HepG2 (cell line): ENCODE results near the gene RAB24. TPM values are rescaled to one million over a fixed set of nuclear protein-coding genes. Genes with fewer than 3 reads are reported as not detected.

ENCODE experiments used
- AKNA ChIP-seq: sonication (generic); formaldehyde crosslinking; IDR thresholded peaks from 2 replicates; pipeline ENCODE4 v1.4.0; 2020; ENCODE audit warnings: missing genetic modification reagents, borderline replicate concordance
- CEBPZ ChIP-seq: IDR thresholded peaks from 2 replicates; pipeline ENCODE4 v1.6.1; 2012; ENCODE audit warnings: low read length, improper control_type of control experiment
- RCOR2 ChIP-seq: IDR thresholded peaks from 2 replicates; pipeline ENCODE4 v1.6.1; 2016; ENCODE audit warnings: missing biosample characterization, missing genetic modification reagents
- ZNF432 ChIP-seq: sonication (generic); formaldehyde crosslinking; IDR thresholded peaks from 2 replicates; pipeline ENCODE4 v1.5.0; 2020; ENCODE audit warnings: missing genetic modification reagents, mild to moderate bottlenecking, borderline replicate concordance
- polyA plus RNA-seq, 8 experiments: library from polyadenylated mRNA; depleted of rRNA in 3 of 8; stranded (reverse) in 7 of 8; unstranded in 1 of 8; fragments of >200 nt; fragmentation: Illumina TruSeq in 4 of 8; extraction: Trizol in 4 of 8; gene quantifications; 2 replicates each; pipeline versions ENCODE4 v1.2.1 to v1.2.3, GENCODE V29; 2011 to 2016; ENCODE audit warnings: low read depth in 4 of 8, missing spikeins in 1 of 8, mixed read lengths in 1 of 8; ENCODE audit not compliant: insufficient read depth in 1 of 8
- total RNA-seq, 5 experiments: library from RNA; depleted of rRNA; stranded (reverse); fragments of >200 nt; fragmentation: Illumina TruSeq; extraction: Trizol; gene quantifications; 2 replicates each; pipeline ENCODE4 v1.2.3, GENCODE V29; 2016; ENCODE audit warnings: low read depth in 1 of 5

Gene RAB24
- total and polyA plus RNA-seq, 2 of the 13 experiments (the other 11 are each of a cell fraction or from before 2014, with no cell fraction given): 22.9 to 63.7 TPM

- no peak for TF ChIP-seq AKNA (CRISPR knock-in tag)
- TF ChIP-seq ZNF432 (CRISPR knock-in tag): no peak
- no peak for TF ChIP-seq CEBPZ
- TF ChIP-seq RCOR2 (CRISPR knock-in tag): no peak
Observed at GRCh38 chr5:177353093-177353492, 49.6 kb upstream of the RAB24 start (continued).
